GM19372 (cell line): ENCODE results near the gene GUK1.
"Not testable (repeated sequence)": the region's sequence is repeated elsewhere in the genome, so short reads cannot be mapped to it uniquely, and the experiment has no call there.

ENCODE experiments used
- ATAC-seq: cut with Tn5 transposase; IDR thresholded peaks from one replicate; pipeline ENCODE4 v1.9.1; 2021; ENCODE audit warnings: mild to moderate bottlenecking, low read depth, moderate library complexity; ENCODE audit not compliant: unreplicated experiment

Gene GUK1

DNA sequence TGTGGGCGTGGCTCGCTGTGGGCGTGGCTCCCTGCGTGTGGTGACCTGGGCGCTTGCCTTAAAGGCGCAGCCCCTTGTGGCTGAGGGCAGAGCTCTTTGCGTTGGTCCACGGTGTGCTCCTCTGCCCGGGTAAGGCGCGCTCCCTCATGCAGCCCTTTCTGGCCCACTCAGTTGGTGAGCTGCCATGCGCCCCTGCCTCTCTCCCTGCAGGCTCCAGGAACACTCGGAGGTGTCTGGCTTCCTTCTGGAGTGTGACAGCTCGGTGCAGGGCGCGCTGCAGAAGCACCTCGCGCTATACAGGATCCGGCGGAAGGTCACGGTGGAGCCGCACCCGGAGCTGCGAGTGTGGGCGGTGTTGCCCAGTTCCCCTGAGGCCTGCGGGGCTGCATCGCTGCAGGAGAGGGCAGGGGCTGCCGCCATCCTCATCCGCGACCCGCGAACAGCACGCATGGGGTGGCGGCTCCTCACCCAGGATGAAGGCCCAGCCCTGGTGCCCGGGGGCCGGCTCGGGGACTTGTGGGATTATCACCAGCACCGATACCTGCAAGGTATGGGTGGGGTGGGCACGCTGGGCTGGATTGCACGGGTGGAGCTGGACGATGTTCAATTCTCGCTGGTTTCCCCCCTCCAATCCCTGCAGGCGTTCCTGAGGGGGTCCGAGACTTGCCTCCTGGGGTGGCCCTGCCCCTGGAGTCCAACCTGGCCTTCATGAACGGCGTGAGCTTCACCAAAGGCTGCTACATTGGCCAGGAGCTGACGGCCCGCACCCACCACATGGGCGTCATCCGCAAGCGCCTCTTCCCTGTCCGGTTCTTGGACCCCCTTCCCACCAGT, 34.6 kb downstream of the GUK1 start:
- no peak for ATAC-seq

DNA sequence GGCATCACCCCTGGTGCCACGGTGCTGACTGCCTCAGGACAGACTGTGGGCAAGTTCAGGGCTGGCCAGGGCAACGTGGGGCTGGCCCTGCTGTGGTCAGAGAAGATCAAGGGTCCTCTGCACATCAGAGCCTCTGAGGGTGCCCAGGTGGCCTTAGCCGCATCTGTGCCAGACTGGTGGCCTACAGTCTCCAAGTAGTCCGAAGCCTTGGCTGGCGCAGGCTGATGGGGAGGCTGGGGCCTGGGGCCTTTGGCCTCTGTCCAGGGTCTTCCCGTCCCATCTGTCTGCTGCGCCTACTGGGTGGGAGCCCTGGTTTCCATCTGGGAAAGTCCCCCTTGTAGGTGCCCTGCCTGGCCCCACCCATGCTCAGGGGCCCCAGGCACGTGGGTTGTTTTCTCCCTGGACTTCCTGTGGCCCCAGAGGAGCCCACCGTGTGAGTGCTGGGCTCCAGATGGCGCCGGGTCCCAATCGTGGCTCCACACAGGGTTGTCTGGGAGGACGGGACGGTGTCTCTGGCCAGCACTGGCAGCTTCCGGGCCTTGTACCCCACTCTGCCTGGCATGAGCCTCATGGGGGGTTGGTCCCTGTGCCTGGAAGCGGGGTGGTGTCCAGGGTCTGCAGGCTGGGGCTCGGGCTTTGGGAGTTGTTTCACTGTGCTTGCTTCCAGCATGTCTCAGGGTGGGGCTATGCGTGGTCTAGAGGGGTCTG, 35.4 kb downstream of the GUK1 start:
- ATAC-seq: no peak

DNA sequence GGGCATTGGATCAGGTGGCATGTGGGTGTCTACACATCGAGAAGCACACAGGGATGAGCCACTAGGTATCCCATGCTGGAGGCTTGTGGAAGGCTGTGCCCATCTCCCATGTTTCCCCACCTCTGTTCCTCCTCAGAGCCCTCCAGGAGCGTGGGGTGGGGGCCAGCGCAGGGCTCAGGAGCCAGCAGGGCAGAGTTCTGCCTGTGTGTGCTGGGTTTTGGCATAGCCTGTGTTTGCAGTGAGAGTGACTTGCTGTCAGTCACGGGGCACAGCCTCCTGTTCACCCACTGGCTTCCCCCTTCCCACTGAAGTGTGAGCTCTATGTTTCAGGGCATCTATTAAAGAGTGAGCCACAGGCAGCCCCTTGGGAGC, 35.9 kb downstream of the GUK1 start:
- ATAC-seq: no peak

DNA sequence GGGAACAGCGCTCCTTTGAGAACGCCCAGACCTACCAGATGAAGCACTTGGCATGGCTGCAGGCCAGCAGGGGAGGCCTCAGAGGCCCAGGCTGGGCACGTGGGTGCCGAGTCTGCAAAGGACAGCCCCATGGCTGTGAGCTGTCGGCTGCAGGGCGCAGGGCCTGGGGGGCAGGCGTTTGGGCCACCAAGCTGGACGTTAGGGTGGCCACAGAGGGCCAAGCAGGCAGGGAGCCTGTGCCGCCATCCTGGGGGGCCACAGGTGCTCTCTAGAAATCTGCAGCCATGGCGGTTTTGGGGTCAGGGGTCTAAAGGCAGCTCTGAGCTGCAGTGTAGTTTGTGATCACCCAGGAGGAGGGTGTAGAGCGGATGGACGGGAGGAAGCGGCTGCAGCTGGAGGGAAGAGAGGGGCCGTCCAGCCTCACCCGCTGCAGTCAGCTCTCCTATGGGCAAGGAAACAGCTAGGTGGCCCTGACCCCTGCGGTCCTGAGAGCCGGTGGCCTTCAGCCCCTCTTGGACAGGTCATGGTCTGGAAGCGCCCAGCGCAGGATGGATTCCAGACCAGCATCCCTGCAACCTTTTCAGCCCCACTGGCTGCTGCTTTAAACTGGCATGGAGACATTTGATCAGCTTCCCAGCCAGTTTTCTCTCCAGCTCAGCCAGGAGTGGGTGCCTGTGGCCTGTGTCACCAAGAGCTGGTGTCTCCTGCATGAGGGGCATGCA, 36.5 kb downstream of the GUK1 start:
- no peak for ATAC-seq

DNA sequence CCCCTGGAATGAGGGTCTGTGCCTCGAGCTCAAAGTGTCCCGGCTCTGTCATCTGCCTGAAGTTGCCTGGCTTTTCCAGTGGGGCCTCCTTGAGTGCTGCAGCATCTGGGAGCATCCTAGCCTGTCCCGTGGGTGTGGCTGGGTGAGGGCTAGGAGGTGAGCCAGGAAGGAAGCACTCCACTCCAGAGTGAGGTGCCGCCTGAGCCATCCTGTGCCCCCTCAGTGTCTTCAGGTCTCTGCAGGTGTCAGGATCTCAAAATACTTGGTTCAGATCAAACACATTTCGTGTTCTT, 37.0 kb downstream of the GUK1 start:
- no peak for ATAC-seq

DNA sequence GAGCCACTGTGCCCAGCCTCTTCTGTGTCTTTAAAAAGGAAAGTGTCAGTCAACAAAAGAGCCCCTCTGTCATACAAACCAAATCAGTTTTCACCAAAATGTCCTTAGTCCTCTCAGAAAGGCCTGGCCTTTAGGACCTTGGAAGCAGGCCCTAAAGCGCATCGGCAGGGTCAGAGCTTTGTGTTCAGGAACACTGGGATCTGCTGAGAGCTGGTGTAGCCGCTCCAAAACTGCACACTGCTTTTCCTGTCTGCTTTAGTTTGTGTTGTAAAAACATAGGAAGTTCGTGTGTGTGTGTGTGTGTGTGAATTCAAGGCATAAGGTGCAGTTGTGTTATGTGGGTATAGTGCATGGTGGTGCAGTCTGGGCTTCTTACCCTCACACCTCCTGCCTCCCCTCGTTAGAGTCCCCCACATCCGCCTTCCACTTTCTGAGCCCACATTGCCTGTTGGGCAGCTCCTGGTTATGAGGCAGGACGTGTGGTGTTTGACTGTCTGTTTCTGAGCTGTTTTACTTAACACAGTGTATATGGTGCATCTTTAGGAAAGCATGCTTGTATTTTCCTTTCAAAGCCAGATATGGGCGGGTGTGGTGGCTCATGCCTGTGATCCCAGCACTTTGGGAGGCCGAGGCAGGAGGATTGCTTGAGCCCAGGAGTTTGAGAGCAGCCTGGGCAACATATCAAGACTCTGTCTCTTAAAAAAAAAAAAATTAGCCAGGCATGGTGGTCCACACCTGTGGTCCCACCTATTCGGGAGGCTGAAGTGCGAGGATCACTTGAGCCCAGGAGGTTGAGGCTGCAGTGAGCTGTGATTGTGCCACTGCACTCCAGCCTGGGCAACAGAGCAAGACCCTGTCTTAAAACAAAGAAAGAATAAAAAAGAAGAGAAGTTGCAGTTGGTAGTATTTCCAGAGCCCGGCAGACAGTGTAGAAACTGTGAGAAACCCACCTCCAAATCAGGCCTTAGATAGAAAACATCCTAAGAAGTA, 37.9 kb downstream of the GUK1 start:
- no peak for ATAC-seq

DNA sequence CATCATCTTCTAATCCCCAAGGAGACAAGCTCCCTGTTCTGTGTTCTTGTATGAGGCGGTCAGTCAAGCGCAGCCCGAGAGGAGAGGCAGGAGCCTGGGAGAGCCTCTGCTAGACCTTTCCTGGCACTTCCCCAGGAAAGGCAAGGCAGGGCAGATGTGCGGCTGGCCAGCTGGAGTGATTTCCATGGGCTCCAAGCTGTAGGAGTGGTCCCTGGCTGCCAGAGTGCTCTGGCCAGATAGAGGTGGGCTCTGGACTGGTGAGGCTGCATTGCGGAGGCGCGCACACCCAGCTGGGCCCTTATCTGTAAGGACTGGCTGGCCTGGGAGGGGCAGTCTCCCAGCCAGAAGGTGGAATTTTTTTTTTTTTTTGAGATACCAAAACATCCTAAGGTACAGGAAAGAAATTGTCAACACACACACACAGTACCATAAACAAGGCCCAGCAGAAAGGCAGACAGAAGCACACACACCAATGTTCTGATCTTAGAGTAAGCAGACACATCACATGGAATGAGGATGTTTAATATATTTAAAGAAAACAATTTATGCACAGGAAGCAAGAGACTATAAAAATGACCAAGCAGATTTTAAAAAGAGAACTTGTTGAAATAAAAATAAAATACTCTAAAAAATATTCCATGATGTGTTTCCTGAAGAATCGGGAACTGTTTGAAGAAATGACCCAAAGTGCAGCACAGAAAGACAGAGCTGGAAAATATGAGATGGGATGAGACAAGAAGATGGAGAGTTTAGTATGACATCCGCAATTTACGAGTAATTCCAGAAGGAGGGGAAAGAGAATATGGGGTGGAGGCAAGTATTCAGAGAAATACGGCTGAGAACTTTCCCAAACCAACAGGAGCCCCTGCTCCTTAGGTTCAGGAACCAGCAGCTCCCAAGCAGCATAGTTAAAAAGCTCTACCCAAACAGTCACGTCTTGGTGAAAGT, 38.9 kb downstream of the GUK1 start:
- ATAC-seq: no peak

DNA sequence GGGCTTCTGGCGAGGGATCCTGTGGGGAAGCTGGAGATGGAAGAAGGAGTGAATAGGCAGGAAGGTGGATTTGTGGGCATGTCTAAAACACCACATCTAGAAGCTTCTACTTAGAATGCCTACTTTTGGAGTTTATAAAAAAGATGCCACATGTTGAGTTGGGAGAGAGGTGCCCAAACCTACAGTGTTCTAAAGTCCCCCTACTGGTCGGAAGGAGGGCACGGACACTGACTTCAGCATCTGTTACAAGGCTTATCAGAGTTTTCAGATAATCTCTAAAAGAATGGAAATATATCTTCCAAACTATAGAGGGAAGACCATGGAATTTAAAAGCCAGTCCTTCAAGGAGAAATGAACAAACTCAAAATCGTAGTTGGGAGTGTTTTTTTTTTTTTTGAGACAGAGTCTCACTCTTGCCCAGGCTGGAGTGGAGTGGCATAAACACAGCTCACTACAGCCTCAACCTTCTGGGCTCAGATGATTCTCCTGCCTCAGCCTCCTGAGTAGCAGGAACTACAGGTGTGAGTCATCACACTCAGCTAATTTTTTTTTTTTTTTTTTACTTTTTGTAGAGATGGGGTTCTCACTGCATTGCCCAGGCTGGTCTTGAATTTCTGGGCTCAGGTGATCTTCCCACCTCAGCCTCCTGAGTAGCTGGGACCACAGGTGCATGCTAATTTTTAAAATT, 40.3 kb downstream of the GUK1 start:
- ATAC-seq: no peak

DNA sequence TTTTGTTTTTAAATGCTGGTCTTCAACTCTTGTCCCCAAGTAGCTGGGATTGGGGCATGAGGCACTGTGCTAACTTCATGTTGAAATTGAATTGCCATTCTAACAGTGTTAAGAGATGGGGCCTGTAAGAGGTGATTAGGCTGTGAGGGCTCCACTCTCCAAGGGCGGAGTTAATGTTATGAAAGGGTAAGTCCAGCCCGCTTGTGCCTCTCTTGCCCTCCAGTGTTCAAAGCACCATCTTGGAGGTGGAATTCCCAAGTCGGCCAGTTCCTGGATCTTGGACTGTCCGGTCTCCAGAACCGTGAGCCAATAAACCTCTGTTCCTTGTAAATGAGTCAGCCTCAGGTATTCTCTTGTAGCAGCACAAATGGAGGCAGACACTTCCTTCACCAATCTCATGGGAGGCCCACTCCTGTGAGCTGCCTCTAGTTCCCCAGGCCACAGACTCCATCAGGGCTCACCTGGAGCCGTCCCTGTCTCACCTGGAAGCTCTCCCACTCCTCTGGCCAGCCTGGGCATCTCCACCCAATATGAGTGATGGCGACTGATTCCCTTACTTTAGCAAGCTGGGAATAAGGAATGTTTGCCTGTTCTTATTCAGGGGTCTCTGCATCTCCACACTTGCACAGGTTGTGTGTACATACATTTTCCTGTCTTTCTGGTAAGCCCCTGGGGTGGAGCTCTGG, 41.0 kb downstream of the GUK1 start:
- ATAC-seq: no peak

DNA sequence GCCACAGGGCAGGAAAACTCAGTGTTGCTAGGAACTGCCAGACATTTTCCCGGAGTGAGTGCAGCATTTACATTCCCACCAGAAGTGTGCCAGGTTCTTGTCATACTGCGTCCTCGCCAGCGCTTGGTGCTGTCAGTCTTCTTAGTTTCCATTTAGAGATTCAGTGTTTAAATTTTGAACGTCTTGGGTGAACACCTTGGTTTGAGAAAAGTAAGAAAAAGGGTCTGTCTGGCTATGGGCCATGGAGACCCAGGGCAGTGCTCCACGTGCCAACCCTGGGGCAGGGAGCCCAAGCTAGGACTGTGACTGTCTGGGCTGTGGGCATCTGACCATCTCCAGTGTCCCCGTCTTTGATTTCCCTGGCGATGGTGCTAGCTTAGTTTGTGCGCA, 41.6 kb downstream of the GUK1 start:
- ATAC-seq: no peak

DNA sequence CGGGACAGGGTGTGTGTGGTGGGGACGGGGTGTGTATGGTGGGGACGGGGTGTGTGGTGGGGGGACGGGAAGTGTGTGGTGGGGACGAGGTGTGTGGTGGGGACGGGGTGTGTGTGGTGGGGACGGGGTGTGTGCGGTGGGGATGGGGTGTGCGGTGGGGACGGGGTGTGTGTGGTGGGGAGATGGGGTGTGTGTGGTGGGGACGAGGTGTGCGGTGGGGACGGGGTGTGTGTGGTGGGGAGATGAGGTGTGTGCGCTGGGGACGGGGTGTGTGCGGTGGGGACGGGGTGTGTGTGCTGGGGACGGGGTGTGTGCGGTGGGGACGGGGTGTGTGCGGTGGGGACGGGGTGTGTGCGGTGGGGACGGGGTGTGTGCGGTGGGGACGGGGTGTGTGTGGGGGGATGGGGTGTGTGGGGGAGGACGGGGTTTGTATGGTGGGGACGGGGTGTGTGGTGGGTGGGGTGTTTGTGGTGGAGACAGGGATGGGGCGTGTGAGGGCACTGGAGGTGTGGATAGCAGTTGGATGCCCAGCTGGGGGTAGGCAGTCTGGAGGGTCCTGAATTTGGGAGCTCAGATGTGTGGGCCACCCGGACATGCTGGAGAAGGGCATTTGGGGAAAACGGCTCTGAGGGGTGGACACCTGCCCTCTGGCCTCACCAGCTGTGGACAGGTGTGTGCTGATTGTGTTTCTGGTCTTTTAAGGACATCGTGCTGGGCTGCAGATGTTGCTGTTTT, 42.4 kb downstream of the GUK1 start:
- ATAC-seq: no peak

DNA sequence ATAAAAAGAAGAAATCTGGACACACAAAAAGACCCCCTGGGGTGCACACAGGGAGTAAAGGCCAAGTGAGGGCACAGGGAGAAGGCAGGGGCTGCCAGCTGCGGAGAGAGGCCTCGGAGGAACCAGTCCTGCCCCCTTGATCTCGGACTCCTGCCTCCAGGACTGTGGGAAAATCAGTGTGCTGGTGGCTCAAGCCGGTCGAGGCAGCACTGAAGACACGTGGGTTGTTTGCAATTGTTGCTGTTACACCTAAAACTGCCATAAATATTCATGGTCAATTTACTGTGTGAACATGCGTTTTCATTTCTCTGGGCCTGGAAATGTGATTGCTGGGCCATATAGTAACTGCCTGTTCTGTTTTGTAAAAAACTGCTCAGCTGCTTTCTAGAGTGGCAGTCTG, 44.1 kb downstream of the GUK1 start:
- ATAC-seq: no peak

DNA sequence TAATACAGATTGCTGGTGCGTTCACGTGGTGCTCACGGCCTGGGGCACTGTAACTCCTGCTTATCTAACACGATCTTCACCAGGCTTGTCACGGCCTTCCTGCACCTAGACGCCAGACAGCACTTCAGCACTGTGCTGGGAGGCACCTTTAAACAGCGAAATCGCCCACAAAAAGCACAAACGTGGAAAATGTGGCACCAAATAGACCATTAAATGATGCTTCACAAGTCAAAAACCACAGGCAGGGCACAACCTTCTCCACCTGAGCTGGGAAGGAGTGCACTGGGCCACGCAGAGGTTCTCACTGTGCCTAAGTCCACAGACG, 45.5 kb downstream of the GUK1 start:
- no peak for ATAC-seq

DNA sequence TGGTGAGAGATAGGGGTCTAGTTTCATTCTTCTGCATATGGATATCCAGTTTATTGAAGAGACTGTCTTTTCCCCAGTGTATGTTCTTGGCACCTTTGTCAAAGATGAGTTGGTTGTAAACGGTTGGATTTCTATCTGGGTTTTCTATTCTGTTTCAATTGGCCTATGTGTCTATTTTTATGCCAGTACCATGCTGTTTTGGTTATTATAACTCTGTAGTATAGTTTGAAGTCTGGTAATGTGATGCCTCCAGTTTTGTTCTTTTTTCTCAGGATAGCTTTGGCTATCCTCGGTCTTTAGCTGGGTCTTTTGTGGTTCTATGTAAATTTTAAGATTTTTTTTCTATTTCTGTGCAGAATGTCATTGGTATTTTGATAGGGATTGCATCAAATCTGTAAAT, 48.2 kb downstream of the GUK1 start:
- not testable (repeated sequence) for ATAC-seq

DNA sequence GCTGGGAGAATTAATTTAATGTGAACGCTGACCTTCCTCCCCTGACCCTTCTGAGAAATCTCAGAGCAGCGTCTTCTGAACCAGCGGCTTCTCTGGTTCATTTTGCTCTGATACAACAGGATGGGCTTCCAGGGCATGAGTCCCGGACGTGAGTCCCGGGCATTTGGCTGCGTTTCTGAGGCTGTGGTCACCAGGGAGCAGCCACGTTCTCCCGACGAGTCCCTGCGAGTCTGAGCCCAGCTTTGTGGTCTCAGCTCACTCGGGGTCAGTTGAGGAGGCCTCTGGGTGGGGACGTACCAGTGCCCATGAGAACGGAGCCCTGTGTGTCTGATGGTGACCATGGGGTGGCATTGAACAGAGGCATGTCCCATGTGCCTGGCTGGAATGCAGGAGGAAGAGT, 50.1 kb downstream of the GUK1 start:
- no peak for ATAC-seq

DNA sequence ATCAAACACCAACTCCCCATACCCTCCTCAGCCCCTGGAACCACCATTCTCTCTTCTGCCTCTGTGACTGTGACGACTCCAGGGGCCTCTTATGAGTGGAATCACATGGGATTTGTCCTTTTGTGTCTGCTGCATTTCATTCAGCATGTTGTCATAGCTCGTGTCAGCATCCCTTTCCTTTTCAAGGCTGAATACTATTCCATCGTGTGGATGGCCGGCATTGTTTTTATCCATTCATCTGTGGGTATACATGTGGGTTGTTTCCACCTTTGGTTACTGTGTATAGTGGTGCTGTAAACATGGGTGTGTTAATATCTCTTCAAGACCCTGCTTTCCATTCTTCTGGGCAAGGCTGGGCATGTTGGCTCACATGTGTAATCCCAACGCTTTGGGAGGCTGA, 50.7 kb downstream of the GUK1 start:
- ATAC-seq: no peak

DNA sequence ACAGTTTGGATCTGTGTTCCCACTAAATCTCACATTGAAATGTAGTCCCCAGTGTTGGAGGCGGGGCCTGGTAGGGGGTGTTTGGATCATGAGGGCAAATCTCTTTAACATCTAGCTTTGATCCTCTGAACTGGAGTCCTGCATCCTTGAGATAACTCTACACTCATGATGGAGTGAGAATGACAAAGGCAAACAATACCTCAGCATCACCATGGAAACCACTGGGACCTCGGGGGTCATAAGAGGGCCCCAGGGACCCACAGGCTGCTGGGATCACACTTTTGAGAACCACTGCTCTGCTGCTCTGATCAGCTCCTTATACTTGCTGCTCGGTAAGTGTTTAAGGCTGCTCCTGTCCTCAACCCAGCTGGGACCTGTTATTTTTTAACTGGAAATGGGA, 54.4 kb downstream of the GUK1 start:
- no peak for ATAC-seq
